ENCODE measurements around the gene SERPINC1. TPM values are rescaled to one million over a fixed set of nuclear protein-coding genes. Genes with fewer than 3 reads are reported as not detected.

SERPINC1 gene
- total RNA-seq, 6 experiments from 2014 or later: 1,325 to 2,875 (median 2,199) TPM

GRCh38 chr1:173857363-173857917 lies 59.7 kb downstream of the SERPINC1 start:
- no peak for TF ChIP-seq CTCF (IDR thresholded peaks at IDR 0.05)
- no peak for TF ChIP-seq POLR2A (IDR thresholded peaks at IDR 0.05)

DNA sequence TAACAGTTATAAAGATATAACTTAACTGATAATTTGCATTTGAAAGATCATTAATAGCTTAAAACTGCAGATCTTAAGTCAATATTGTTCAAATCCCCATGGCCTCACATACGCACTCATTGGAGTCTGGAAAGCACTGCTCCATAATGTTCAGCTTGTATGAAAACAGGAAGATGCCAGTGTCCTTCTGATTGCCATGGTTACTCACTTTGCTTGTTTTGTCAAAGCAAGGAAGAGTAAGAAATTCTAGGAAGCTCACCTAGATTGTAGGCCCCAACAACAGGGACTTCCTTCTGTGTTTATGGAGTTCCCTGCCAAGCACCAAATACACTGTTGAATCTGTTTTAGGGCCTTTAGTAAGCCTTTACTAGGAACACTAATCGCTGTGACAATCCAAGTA lies 60.2 kb downstream of the SERPINC1 start:
- no peak for ATAC-seq
- DNase-seq: no peak
- H3K4me1 ChIP-seq: no peaks in the 10 kb centered on the region
- H3K27ac ChIP-seq: no peak overlapping the region
- H3K4me3 ChIP-seq: no peak overlapping the region
- 94% methylated on average over 2 of the region's 2 CpGs for WGBS (ENCODE audit: insufficient coverage, low coverage, low lambda C conversion rate, missing lambda C conversion rate)
- intact Hi-C loops (cut with DNase I): no loop called here
- no peaks in the 10 kb centered on the region for H3K9me3 ChIP-seq
- TF ChIP-seq CTCF (IDR thresholded peaks at IDR 0.05): no peak
- no peak for TF ChIP-seq POLR2A (IDR thresholded peaks at IDR 0.05)
- H3K27me3 ChIP-seq: no peaks in the 10 kb centered on the region
- H3K36me3 ChIP-seq: peaks cover 0 to 44% (median 2%) of the 10 kb centered on the region in 4 donors

More at GRCh38 chr1:173857363-173857917, 59.7 kb downstream of the SERPINC1 start:
- H3K9me3 ChIP-seq: no peaks in the 10 kb centered on the region
- ATAC-seq (no peak), DNase-seq (no peak)
- intact Hi-C loops (cut with DNase I): no loop called here
- H3K4me1 ChIP-seq: no peaks in the 10 kb centered on the region
- H3K27ac ChIP-seq: no peak overlapping the region
- no peak overlapping the region for H3K4me3 ChIP-seq
- WGBS (ENCODE audit: insufficient coverage, low coverage, low lambda C conversion rate, missing lambda C conversion rate): 73% methylated on average over 3 of the region's 4 CpGs
- peaks cover 0 to 44% (median 2%) of the 10 kb centered on the region in 4 donors for H3K36me3 ChIP-seq
- no peaks in the 10 kb centered on the region for H3K27me3 ChIP-seq

DNA sequence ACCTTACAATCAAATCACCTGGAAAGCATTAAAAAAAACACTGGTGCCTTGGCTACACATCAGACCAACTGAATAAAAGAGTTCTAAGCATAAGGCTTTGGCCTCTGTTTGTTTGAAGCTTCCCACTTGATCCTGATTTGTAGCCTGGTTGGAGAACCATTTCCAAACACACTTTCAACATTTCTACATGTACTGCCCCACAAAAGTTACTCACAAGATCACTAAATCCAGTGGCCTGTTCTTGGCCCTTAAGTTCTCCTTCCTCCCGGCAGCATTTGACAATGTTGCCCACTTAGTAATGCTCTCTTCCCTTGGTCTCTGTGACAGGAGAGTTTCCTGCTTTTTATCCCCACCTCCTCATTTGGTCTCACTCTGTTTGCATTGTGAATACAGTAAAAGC lies 61.1 kb downstream of the SERPINC1 start:
- Histone ChIP-seq H3K27ac (no peak overlapping the region), H3K36me3 (peaks cover 0 to 44% (median 1%) of the 10 kb centered on the region in 4 donors), H3K27me3 (no peaks in the 10 kb centered on the region), H3K4me3 (no peak overlapping the region), H3K9me3 (no peaks in the 10 kb centered on the region), H3K4me1 (no peaks in the 10 kb centered on the region)
- intact Hi-C loops (cut with DNase I): no loop called here
- ATAC-seq: no peak
- DNase-seq: no peak
- 75% methylated on average over 1 of the region's 1 CpG for WGBS (ENCODE audit: insufficient coverage, low coverage, low lambda C conversion rate, missing lambda C conversion rate)
- TF ChIP-seq POLR2A (IDR thresholded peaks at IDR 0.05) (no peak), CTCF (IDR thresholded peaks at IDR 0.05) (no peak)

Small RNA genes within 50 kb of the gene (small RNA-seq; reads per million reads assigned to genes)
- 0.39 reads per million in 2 experiments for gene RNA5SP67

Other genes with a start within 250 kb of the SERPINC1 start
- under 1 TPM in 1 of 6 experiments, not detected in 5; 0.15 TPM for gene ANKRD45, start 247.5 kb downstream of the SERPINC1 start, total RNA-seq
- gene KLHL20, start 202.3 kb downstream of the SERPINC1 start, total RNA-seq: 10 to 100 TPM in 5 of 6 experiments, 1 to 10 TPM in 1; 9.2 to 15.5 (median 12.5) TPM
- 10 to 100 TPM in 5 of 6 experiments, 1 to 10 TPM in 1; 10.0 to 14.6 (median 13.4) TPM for gene DARS2, start 92.7 kb downstream of the SERPINC1 start, total RNA-seq
- 1 to 10 TPM; 1.0 to 2.2 (median 1.6) TPM for gene CENPL, start 92.4 kb downstream of the SERPINC1 start, total RNA-seq
- 10 to 100 TPM; 37.4 to 85.2 (median 61.5) TPM for gene GAS5, start 49.3 kb downstream of the SERPINC1 start, total RNA-seq
- 1 to 10 TPM; 2.8 to 6.1 (median 4.7) TPM for gene ZBTB37, start 48.9 kb downstream of the SERPINC1 start, total RNA-seq
- 10 to 100 TPM; 15.7 to 22.2 (median 17.7) TPM for gene RC3H1, start 105.0 kb upstream of the SERPINC1 start, total RNA-seq
- gene RABGAP1L, start 242.2 kb upstream of the SERPINC1 start, total RNA-seq: 10 to 100 TPM; 11.7 to 23.1 (median 18.5) TPM